Immature natural killer cell (primary cell): ENCODE measurements around the gene PSMD3. TPM values are rescaled to one million over a fixed set of nuclear protein-coding genes. Genes with fewer than 3 reads are reported as not detected.
A peak's percentile ranks its signal among the peaks of the same experiment; 100 is the strongest.

ENCODE experiments used
- DNase-seq, 3 donors: peaks; one replicate each; pipeline ENCODE4 v3.0.0; 2022; ENCODE audit warnings: mixed read lengths in 1 of 3
- H3K27ac Mint-ChIP-seq, 6 donors: one replicate each; pipeline ENCODE4 v1.8.0; 2020; ENCODE audit warnings: mixed read lengths in 6 of 6, mild to moderate bottlenecking in 5 of 6, inconsistent platforms in 4 of 6, moderate library complexity in 3 of 6
- H3K27me3 Mint-ChIP-seq, 3 donors: one replicate each; pipeline ENCODE4 v1.8.0; 2020 to 2021; ENCODE audit warnings: low read depth in 3 of 3, mild to moderate bottlenecking in 3 of 3, mixed read lengths in 3 of 3, moderate library complexity in 3 of 3, inconsistent platforms in 1 of 3
- H3K36me3 Mint-ChIP-seq, 3 donors: one replicate each; pipeline ENCODE4 v1.8.0; 2020; ENCODE audit warnings: mixed read lengths in 3 of 3, inconsistent platforms in 2 of 3, mild to moderate bottlenecking in 2 of 3
- H3K4me1 Mint-ChIP-seq, 2 donors: one replicate each; pipeline ENCODE4 v1.8.0; 2020; ENCODE audit warnings: inconsistent platforms in 2 of 2, mild to moderate bottlenecking in 2 of 2, mixed read lengths in 2 of 2, moderate library complexity in 1 of 2
- H3K4me3 Mint-ChIP-seq, 5 donors: one replicate each; pipeline ENCODE4 v1.8.0; 2020; ENCODE audit warnings: mild to moderate bottlenecking in 5 of 5, mixed read lengths in 5 of 5, inconsistent platforms in 3 of 5, moderate library complexity in 3 of 5
- H3K9me3 Mint-ChIP-seq, 6 donors: one replicate each; pipeline ENCODE4 v1.8.0; 2020; ENCODE audit warnings: mild to moderate bottlenecking in 6 of 6, mixed read lengths in 6 of 6, inconsistent platforms in 4 of 6, moderate library complexity in 3 of 6
- polyA plus RNA-seq, 3 donors: library from polyadenylated mRNA; unstranded; fragments of 300-500 nt; fragmentation: Illumina TruSeq; gene quantifications; one replicate each; pipeline ENCODE4 v1.2.3, GENCODE V29; 2021

PSMD3 gene
- polyA plus RNA-seq, 3 donors from 2014 or later, result 47.0 to 59.1 (median 47.7) TPM

DNA sequence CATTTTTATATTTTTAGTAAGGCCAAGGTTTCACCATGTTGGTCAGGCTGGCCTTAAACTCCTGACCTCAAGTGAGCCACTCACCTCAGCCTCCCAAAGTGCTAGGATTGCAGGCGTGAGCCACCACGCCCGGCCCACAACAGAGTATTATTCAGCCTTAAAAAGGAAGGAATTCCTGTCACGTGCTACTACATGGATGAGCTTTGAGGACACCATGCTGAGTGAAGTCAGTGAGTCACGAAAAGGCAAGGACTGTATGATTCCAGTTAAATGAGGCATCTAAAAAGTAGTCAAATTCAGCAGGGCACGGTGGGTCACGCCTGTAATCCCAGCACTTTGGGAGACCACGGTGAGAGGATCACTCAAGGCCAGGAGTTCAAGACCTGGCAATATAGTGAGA is 44.3 kb downstream of the PSMD3 start:
- Mint-ChIP-seq H3K27ac (no peak overlapping the region), H3K9me3 (no peaks in the 10 kb centered on the region), H3K4me3 (no peak overlapping the region), H3K4me1 (peaks cover 8 to 10% of the 10 kb centered on the region in 2 donors), H3K36me3 (peaks cover 13 to 49% (median 23%) of the 10 kb centered on the region in 3 donors), H3K27me3 (peaks cover 0 to 2% (median 0%) of the 10 kb centered on the region in 3 donors)
- DNase-seq, result no peak

GRCh38 chr17:40025559-40025958 is 45.0 kb downstream of the PSMD3 start:
- Mint-ChIP-seq H3K27me3 (peaks cover 0 to 2% (median 0%) of the 10 kb centered on the region in 3 donors), H3K4me3 (no peak overlapping the region), H3K36me3 (peaks cover 13 to 45% (median 24%) of the 10 kb centered on the region in 3 donors), H3K9me3 (no peaks in the 10 kb centered on the region), H3K27ac (peak overlapping the region in 2 of 6 donors; percentile 12 to 73), H3K4me1 (peaks cover 8 to 10% of the 10 kb centered on the region in 2 donors)
- no peak for DNase-seq

DNA sequence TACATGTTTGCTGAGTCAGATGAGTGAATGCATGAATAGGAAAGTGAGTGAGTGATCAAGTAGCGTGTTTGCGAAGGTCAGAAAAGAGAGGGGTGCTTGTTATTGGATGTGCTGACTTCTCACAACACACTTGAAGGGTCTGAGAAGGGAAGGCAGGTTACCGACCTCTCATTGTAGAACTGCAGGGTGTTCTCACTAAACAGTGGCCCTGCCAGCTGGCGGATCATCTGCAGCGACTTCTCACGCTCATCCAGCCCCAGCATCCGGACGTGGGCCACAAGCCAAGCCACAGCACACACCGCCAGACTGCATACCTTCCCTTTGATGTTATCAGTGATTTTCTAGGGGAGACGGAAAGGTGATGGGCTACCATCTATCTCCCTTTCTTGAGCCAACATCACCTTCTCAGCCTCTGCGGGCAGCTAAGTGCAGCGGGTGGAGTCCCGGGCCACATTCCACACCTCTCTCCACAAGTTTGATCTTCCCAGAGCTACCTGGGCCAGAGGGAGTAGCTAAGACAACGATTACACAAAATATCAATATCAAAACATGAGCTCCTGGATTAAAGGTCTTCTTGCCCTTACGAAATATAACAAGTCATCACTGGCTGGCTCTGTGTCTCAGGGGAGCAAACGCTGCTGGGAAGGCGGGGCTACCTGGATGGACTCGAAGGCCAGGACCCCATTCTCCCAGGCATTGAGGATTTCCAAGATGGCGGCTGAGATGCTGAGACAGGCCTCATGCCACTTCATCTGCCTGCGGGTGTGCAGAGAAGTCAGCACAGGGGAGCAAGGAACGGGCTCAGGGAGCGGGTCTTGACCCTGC is 45.6 kb downstream of the PSMD3 start:
- Mint-ChIP-seq H3K27me3 (peaks cover 0 to 2% (median 0%) of the 10 kb centered on the region in 3 donors), H3K4me1 (peaks cover 8 to 10% of the 10 kb centered on the region in 2 donors), H3K4me3 (peak overlapping the region in 1 of 5 donors; percentile 9), H3K27ac (peak overlapping the region in 2 of 6 donors; percentile 12 to 73), H3K9me3 (no peaks in the 10 kb centered on the region), H3K36me3 (peaks cover 13 to 41% (median 26%) of the 10 kb centered on the region in 3 donors)
- DNase-seq, result peak in 1 of 3 donors; percentile 7

- Mint-ChIP-seq H3K9me3 (no peaks in the 10 kb centered on the region), H3K4me3 (no peak overlapping the region), H3K27me3 (peaks cover 0 to 2% (median 0%) of the 10 kb centered on the region in 3 donors), H3K4me1 (peaks cover 8 to 10% of the 10 kb centered on the region in 2 donors), H3K27ac (no peak overlapping the region), H3K36me3 (peaks cover 13 to 39% (median 27%) of the 10 kb centered on the region in 3 donors)
- DNase-seq, result peak; percentile 64 to 73 (median 65)
Measured at GRCh38 chr17:40026816-40027613, 46.4 kb downstream of the PSMD3 start.

GRCh38 chr17:40027614-40028012 is 47.0 kb downstream of the PSMD3 start:
- peaks cover 0 to 2% (median 0%) of the 10 kb centered on the region in 3 donors for H3K27me3 Mint-ChIP-seq
- no peak for DNase-seq
- peaks cover 8 to 10% of the 10 kb centered on the region in 2 donors for H3K4me1 Mint-ChIP-seq
- no peak overlapping the region for H3K4me3 Mint-ChIP-seq
- H3K9me3 Mint-ChIP-seq, result no peaks in the 10 kb centered on the region
- no peak overlapping the region for H3K27ac Mint-ChIP-seq
- H3K36me3 Mint-ChIP-seq, result peaks cover 13 to 41% (median 29%) of the 10 kb centered on the region in 3 donors

- H3K27me3 Mint-ChIP-seq, result peaks cover 0 to 2% (median 0%) of the 10 kb centered on the region in 3 donors
- no peaks in the 10 kb centered on the region for H3K9me3 Mint-ChIP-seq
- peaks cover 8 to 10% of the 10 kb centered on the region in 2 donors for H3K4me1 Mint-ChIP-seq
- H3K36me3 Mint-ChIP-seq, result peaks cover 13 to 41% (median 29%) of the 10 kb centered on the region in 3 donors
- no peak overlapping the region for H3K4me3 Mint-ChIP-seq
- no peak overlapping the region for H3K27ac Mint-ChIP-seq
- DNase-seq, result no peak
Measured at GRCh38 chr17:40028595-40028994, 48.0 kb downstream of the PSMD3 start.

- Mint-ChIP-seq H3K9me3 (no peaks in the 10 kb centered on the region), H3K27ac (no peak overlapping the region), H3K4me3 (no peak overlapping the region), H3K36me3 (peaks cover 13 to 35% (median 22%) of the 10 kb centered on the region in 3 donors), H3K27me3 (peaks cover 0 to 3% (median 0%) of the 10 kb centered on the region in 3 donors), H3K4me1 (no peaks in the 10 kb centered on the region)
- no peak for DNase-seq
Measured at GRCh38 chr17:40031706-40032105, 51.1 kb downstream of the PSMD3 start.

- peaks cover 0 to 3% (median 0%) of the 10 kb centered on the region in 3 donors for H3K27me3 Mint-ChIP-seq
- DNase-seq, result no peak
- H3K27ac Mint-ChIP-seq, result no peak overlapping the region
- H3K4me1 Mint-ChIP-seq, result no peaks in the 10 kb centered on the region
- no peak overlapping the region for H3K4me3 Mint-ChIP-seq
- H3K36me3 Mint-ChIP-seq, result peaks cover 13 to 38% (median 22%) of the 10 kb centered on the region in 3 donors
- no peaks in the 10 kb centered on the region for H3K9me3 Mint-ChIP-seq
Measured at GRCh38 chr17:40032322-40033320, 52.0 kb downstream of the PSMD3 start.

- H3K36me3 Mint-ChIP-seq, result peaks cover 13 to 38% (median 22%) of the 10 kb centered on the region in 3 donors
- no peaks in the 10 kb centered on the region for H3K9me3 Mint-ChIP-seq
- H3K27ac Mint-ChIP-seq, result no peak overlapping the region
- H3K27me3 Mint-ChIP-seq, result peaks cover 0 to 1% (median 0%) of the 10 kb centered on the region in 3 donors
- no peaks in the 10 kb centered on the region for H3K4me1 Mint-ChIP-seq
- no peak overlapping the region for H3K4me3 Mint-ChIP-seq
- DNase-seq, result no peak
Measured at GRCh38 chr17:40033339-40033738, 52.7 kb downstream of the PSMD3 start.

GRCh38 chr17:40034426-40035161 is 54.0 kb downstream of the PSMD3 start:
- peaks cover 0 to 1% (median 0%) of the 10 kb centered on the region in 3 donors for H3K27me3 Mint-ChIP-seq
- H3K9me3 Mint-ChIP-seq, result no peaks in the 10 kb centered on the region
- peaks cover 7 to 26% (median 18%) of the 10 kb centered on the region in 3 donors for H3K36me3 Mint-ChIP-seq

DNA sequence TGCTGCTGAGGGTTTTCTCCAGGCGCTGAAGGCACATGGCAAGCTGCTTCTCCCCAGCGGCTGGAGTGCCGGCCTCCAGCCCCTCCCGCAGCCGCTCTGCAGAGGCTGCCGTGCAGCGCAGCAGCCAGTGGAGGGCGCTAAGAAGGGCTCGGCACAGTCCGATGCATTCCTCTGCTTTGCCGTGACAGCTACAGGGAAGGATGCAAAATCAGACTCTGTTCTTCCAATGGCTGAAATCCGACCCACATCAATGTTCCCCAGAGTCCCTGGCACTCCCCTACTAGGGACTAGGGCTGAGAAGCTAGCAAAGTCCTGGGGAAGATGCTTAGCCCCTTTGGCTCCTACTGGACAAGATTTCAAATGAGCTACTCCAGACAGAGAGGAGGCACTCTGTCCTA is 54.6 kb downstream of the PSMD3 start:
- H3K36me3 Mint-ChIP-seq, result peaks cover 4 to 24% (median 14%) of the 10 kb centered on the region in 3 donors
- no peak overlapping the region for H3K4me3 Mint-ChIP-seq
- no peak overlapping the region for H3K27ac Mint-ChIP-seq
- peaks cover 0 to 4% of the 10 kb centered on the region in 2 donors for H3K4me1 Mint-ChIP-seq
- DNase-seq, result no peak
- H3K9me3 Mint-ChIP-seq, result no peaks in the 10 kb centered on the region
- H3K27me3 Mint-ChIP-seq, result peaks cover 0 to 1% (median 0%) of the 10 kb centered on the region in 3 donors

More at GRCh38 chr17:40034426-40035161, 54.0 kb downstream of the PSMD3 start:
- Mint-ChIP-seq H3K4me1 (peaks cover 0 to 4% of the 10 kb centered on the region in 2 donors), H3K27ac (no peak overlapping the region), H3K4me3 (no peak overlapping the region)
- DNase-seq, result no peak

- H3K27me3 Mint-ChIP-seq, result peaks cover 0 to 1% (median 0%) of the 10 kb centered on the region in 3 donors
- DNase-seq, result peak in 1 of 3 donors; percentile 23
- H3K27ac Mint-ChIP-seq, result peak overlapping the region in 2 of 6 donors; percentile 24 to 26
- H3K36me3 Mint-ChIP-seq, result peaks cover under 1 to 21% (median under 1%) of the 10 kb centered on the region in 3 donors
- no peak overlapping the region for H3K4me3 Mint-ChIP-seq
- peaks cover 0 to 4% of the 10 kb centered on the region in 2 donors for H3K4me1 Mint-ChIP-seq
- H3K9me3 Mint-ChIP-seq, result no peaks in the 10 kb centered on the region
Measured at GRCh38 chr17:40038882-40039513, 58.4 kb downstream of the PSMD3 start.
